ENCODE results near the gene KRI1. TPM values are rescaled to one million over a fixed set of nuclear protein-coding genes. Genes with fewer than 3 reads are reported as not detected.

KRI1 gene
- total and polyA plus RNA-seq, 12 donors: 7.1 to 69.0 (median 20.1) TPM

- peak in 5 of 7 donors; percentile 47 to 68 (median 54) for DNase-seq
- Histone ChIP-seq H3K4me3 (peak overlapping the region in 1 of 4 donors; percentile 70), H3K4me1 (replicated peaks in 1 of 2) (peaks cover 10 to 37% of the 10 kb centered on the region in 2 donors)
Observed at GRCh38 chr19:10566658-10567410, 1.0 kb upstream of the KRI1 start.

GRCh38 chr19:10566408-10566657 lies 523 bp upstream of the KRI1 start:
- Histone ChIP-seq H3K36me3 (replicated peaks in 1 of 2) (no peaks in the 10 kb centered on the region), H3K4me1 (replicated peaks in 1 of 2) (peaks cover 10 to 37% of the 10 kb centered on the region in 2 donors), H3K4me3 (peak overlapping the region in 2 of 4 donors; percentile 50 to 70), H3K27ac (peak overlapping the region; percentile 50 to 99 (median 82)), H3K9me3 (replicated peaks in 1 of 3) (no peaks in the 10 kb centered on the region), H3K27me3 (no peaks in the 10 kb centered on the region)
- TF ChIP-seq POLR2A (IDR thresholded peaks at IDR 0.05) (no peak), CTCF (IDR thresholded peaks at IDR 0.05) (no peak)
- DNase-seq: no peak
- WGBS, 4 donors: 0 to 2% (median 2%) methylated on average over 4 of the region's 4 CpGs
- intact Hi-C loops (cut with DNase I): loop anchor here in 1 of 2 donors (5.0 kb wide), 1 partner anchor 64 kb away; the partner anchor contains the start of gene KEAP1

More at GRCh38 chr19:10566658-10567410, 1.0 kb upstream of the KRI1 start:
- 39 to 48% (median 45%) methylated on average over 11 to 19 of the region's 19 CpGs for WGBS, 4 donors
- intact Hi-C loops (cut with DNase I): loop anchor here in 1 of 2 donors (5.0 kb wide), 1 partner anchor 65 kb away; the partner anchor contains the start of gene KEAP1
- no peaks in the 10 kb centered on the region for H3K36me3 ChIP-seq (replicated peaks in 1 of 2)
- no peaks in the 10 kb centered on the region for H3K27me3 ChIP-seq
- no peaks in the 10 kb centered on the region for H3K9me3 ChIP-seq (replicated peaks in 1 of 3)
- TF ChIP-seq POLR2A (IDR thresholded peaks at IDR 0.05) (no peak), CTCF (IDR thresholded peaks at IDR 0.05) (no peak)
- H3K27ac ChIP-seq: peak overlapping the region; percentile 50 to 99 (median 82)

- peak in 3 of 7 donors; percentile 45 to 50 (median 45) for DNase-seq
- TF ChIP-seq CTCF (IDR thresholded peaks at IDR 0.05) (no peak), POLR2A (IDR thresholded peaks at IDR 0.05) (no peak)
- Histone ChIP-seq H3K4me3 (peak overlapping the region; percentile 16 to 90 (median 60)), H3K36me3 (replicated peaks in 1 of 2) (peaks cover 0 to 12% of the 10 kb centered on the region in 2 donors), H3K27me3 (no peaks in the 10 kb centered on the region), H3K27ac (peak overlapping the region in 4 of 5 donors; percentile 52 to 86 (median 80)), H3K9me3 (replicated peaks in 1 of 3) (no peaks in the 10 kb centered on the region), H3K4me1 (replicated peaks in 1 of 2) (peaks cover 10 to 37% of the 10 kb centered on the region in 2 donors)
- intact Hi-C loops (cut with DNase I): loop anchor here in 1 of 2 donors (5.0 kb wide), 1 partner anchor 63 kb away; the partner anchor contains the start of gene KEAP1
- WGBS, 4 donors: 12 to 22% (median 19%) methylated on average over 10 of the region's 10 CpGs
Observed at GRCh38 chr19:10565028-10565566, 713 bp downstream of the KRI1 start.

GRCh38 chr19:10562609-10563008 lies 3.2 kb downstream of the KRI1 start:
- intact Hi-C loops (cut with DNase I): no loop called here
- H3K36me3 ChIP-seq (replicated peaks in 1 of 2): peaks cover 0 to 35% of the 10 kb centered on the region in 2 donors

More at GRCh38 chr19:10562609-10563008, 3.2 kb downstream of the KRI1 start:
- H3K4me1 ChIP-seq (replicated peaks in 1 of 2): peaks cover 10 to 22% of the 10 kb centered on the region in 2 donors
- no peaks in the 10 kb centered on the region for H3K9me3 ChIP-seq (replicated peaks in 1 of 3)
- no peak for DNase-seq
- TF ChIP-seq CTCF (IDR thresholded peaks at IDR 0.05) (no peak), POLR2A (IDR thresholded peaks at IDR 0.05) (no peak)
- 91 to 93% (median 92%) methylated on average over 5 of the region's 5 CpGs for WGBS, 4 donors
- H3K27me3 ChIP-seq: no peaks in the 10 kb centered on the region
- H3K4me3 ChIP-seq: no peak overlapping the region
- no peak overlapping the region for H3K27ac ChIP-seq

All from adrenal gland (tissue), 12 donors.